GM19238 (cell line): ENCODE data around the gene IRS4.

Source experiments
- DNase-seq: peaks from one replicate; pipeline ENCODE4 v3.0.0; 2011; ENCODE audit warnings: low spot score; ENCODE audit not compliant: insufficient read length

The IRS4 gene

GRCh38 chrX:108736509-108737479, at the start of gene IRS4:
TSS of gene IRS4 (minus strand) at chrX:108736563.
- no peak for DNase-seq

- DNase-seq = no peak
Measured at GRCh38 chrX:108772549-108772948, 36.2 kb upstream of the IRS4 start.

- DNase-seq = no peak
Measured at GRCh38 chrX:108763559-108763958, 27.2 kb upstream of the IRS4 start.

GRCh38 chrX:108740299-108740774, 4.0 kb upstream of the IRS4 start:
- no peak for DNase-seq

- DNase-seq = no peak
Measured at GRCh38 chrX:108737754-108738153, 1.4 kb upstream of the IRS4 start.

GRCh38 chrX:108735679-108736508, 469 bp downstream of the IRS4 start:
- no peak for DNase-seq

GRCh38 chrX:108735091-108735678, 1.2 kb downstream of the IRS4 start:
- no peak for DNase-seq

- no peak for DNase-seq
Measured at GRCh38 chrX:108734426-108734825, 1.9 kb downstream of the IRS4 start.

- no peak for DNase-seq
Measured at GRCh38 chrX:108732630-108733321, 3.6 kb downstream of the IRS4 start.

- DNase-seq = no peak
Measured at GRCh38 chrX:108731153-108731552, 5.2 kb downstream of the IRS4 start.

GRCh38 chrX:108726748-108727147, 9.6 kb downstream of the IRS4 start:
- DNase-seq = no peak

GRCh38 chrX:108722561-108722960, 13.8 kb downstream of the IRS4 start:
- DNase-seq = no peak

GRCh38 chrX:108712886-108713285, 23.5 kb downstream of the IRS4 start:
- DNase-seq = no peak

- no peak for DNase-seq
Measured at GRCh38 chrX:108704839-108705238, 31.5 kb downstream of the IRS4 start.

GRCh38 chrX:108702530-108702929, 33.8 kb downstream of the IRS4 start:
- DNase-seq = no peak

GRCh38 chrX:108701633-108702032, 34.7 kb downstream of the IRS4 start:
- DNase-seq = no peak

- DNase-seq = no peak
Measured at GRCh38 chrX:108699368-108699767, 37.0 kb downstream of the IRS4 start.

- no peak for DNase-seq
Measured at GRCh38 chrX:108696690-108697089, 39.7 kb downstream of the IRS4 start.
